HepG2 (cell line): ENCODE data around the gene MRPL43. TPM values are rescaled to one million over a fixed set of nuclear protein-coding genes. Genes with fewer than 3 reads are reported as not detected.

Experiments used
- ATAC-seq: fragments of 200-7000 bp; cut with Tn5 transposase; 3 replicates; pipeline ENCODE4 v1.9.1; 2020; ENCODE audit warnings: mild to moderate bottlenecking, moderate library complexity
- BruUV-seq: library from RNA; stranded (reverse); fragments of 400-500 nt; replicated peaks from 2 replicates; lab custom pipeline; 2021; lab: Mats Ljungman, UMichigan
- CTCF ChIA-PET: fragments of 300-600 bp; formaldehyde crosslinking; extraction: SDS; loops from one replicate; lab custom pipeline; 2021; ENCODE audit warnings: low total read pairs, inconsistent platforms, low intra/inter-chr PET ratio; lab: Yijun Ruan, JAX
- POLR2A ChIA-PET: fragments of 350-600 bp; sonication (Branson Sonifier 250); formaldehyde crosslinking; loops from one replicate; lab custom pipeline; 2020; ENCODE audit warnings: antibody characterized with exemption, inconsistent platforms; lab: Yijun Ruan, JAX
- DNase-seq: peaks from one replicate; pipeline ENCODE4 v3.0.0-alpha.2; 2015; ENCODE audit warnings: low spot score
- FAIRE-seq: peaks from 3 replicates; lab custom pipeline; 2011; peaks lifted over from hg19 to GRCh38; lab: Jason Lieb, UNC
- H2AFZ ChIP-seq: one replicate; pipeline ENCODE4 v1.6.1; 2011; ENCODE audit warnings: low read length, inconsistent platforms
- H3K27ac ChIP-seq: fragments of 300-600 bp; 3 replicates; pipeline ENCODE4 v1.8.0; 2011; ENCODE audit warnings: mixed run types, mild to moderate bottlenecking, mixed read lengths, low read length, inconsistent platforms; ENCODE audit not compliant: insufficient read depth; ENCODE audit errors: extremely low read length
- H3K27me3 ChIP-seq, 2 experiments: fragments of 200-600 bp in 1 of 2; 2 replicates in 1 of 2; 3 replicates in 1 of 2; pipeline versions ENCODE4 v1.6.0 to v1.8.0; 2011; ENCODE audit warnings: low read length in 2 of 2, mild to moderate bottlenecking in 2 of 2, moderate library complexity in 2 of 2, inconsistent platforms in 1 of 2; ENCODE audit not compliant: insufficient read depth in 2 of 2, control insufficient read depth in 1 of 2
- H3K36me3 ChIP-seq, 2 experiments: fragments of 200-600 bp in 1 of 2; replicated peaks in 1 of 2; 2 replicates in 1 of 2; 3 replicates in 1 of 2; pipeline versions ENCODE4 v1.5.1 to v1.8.0; 2011; ENCODE audit warnings: low read length in 2 of 2, inconsistent platforms in 1 of 2; ENCODE audit not compliant: insufficient read depth in 2 of 2, control insufficient read depth in 1 of 2
- H3K4me1 ChIP-seq: 2 replicates; pipeline ENCODE4 v1.5.1; 2012; ENCODE audit warnings: low read length, inconsistent platforms; ENCODE audit not compliant: insufficient read depth
- H3K4me2 ChIP-seq: 2 replicates; pipeline ENCODE4 v1.6.0; 2011; ENCODE audit warnings: low read depth, low read length, inconsistent platforms
- H3K4me3 ChIP-seq, 3 experiments: fragments of 200-600 bp in 1 of 3; sonication (generic), shearing (Covaris generic) in 1 of 3; replicated peaks in 1 of 3; 2 replicates each; pipeline ENCODE4 v1.5.1; 2011 to 2016; ENCODE audit warnings: low read length in 3 of 3, inconsistent platforms in 2 of 3, low read depth in 2 of 3, mild to moderate bottlenecking in 2 of 3, control low read depth in 1 of 3, mixed read lengths in 1 of 3; ENCODE audit not compliant: insufficient read depth in 1 of 3
- H3K79me2 ChIP-seq: one replicate; pipeline ENCODE4 v1.6.1; 2011; ENCODE audit warnings: low read length, inconsistent platforms; ENCODE audit not compliant: insufficient read depth
- H3K9ac ChIP-seq: 2 replicates; pipeline ENCODE4 v1.6.0; 2011; ENCODE audit warnings: mild to moderate bottlenecking, low read depth, low read length, inconsistent platforms; ENCODE audit not compliant: insufficient read depth
- H3K9me3 ChIP-seq: 2 replicates; pipeline ENCODE4 v1.5.1; 2012; ENCODE audit warnings: mild to moderate bottlenecking, low read length
- H4K20me1 ChIP-seq: 2 replicates; pipeline ENCODE4 v1.6.0; 2011; ENCODE audit warnings: inconsistent platforms, mild to moderate bottlenecking, low read length, moderate library complexity; ENCODE audit not compliant: insufficient read depth
- ELF4 ChIP-seq: sonication (generic); formaldehyde crosslinking; IDR thresholded peaks from 2 replicates; pipeline ENCODE4 v1.5.0; 2020; ENCODE audit warnings: missing genetic modification reagents, mild to moderate bottlenecking, moderate library complexity, borderline replicate concordance
- FOXJ3 ChIP-seq: sonication (generic); formaldehyde crosslinking; IDR thresholded peaks from 2 replicates; pipeline ENCODE4 v1.4.0; 2020; ENCODE audit warnings: missing genetic modification reagents, mild to moderate bottlenecking, borderline replicate concordance
- KAT8 ChIP-seq: IDR thresholded peaks from 2 replicates; pipeline ENCODE4 v1.6.1; 2016; ENCODE audit warnings: missing genetic modification reagents, missing compliant biosample characterization
- MEF2D ChIP-seq: sonication (generic); formaldehyde crosslinking; IDR thresholded peaks from 2 replicates; pipeline ENCODE4 v1.5.1; 2020; ENCODE audit warnings: mild to moderate bottlenecking, missing genetic modification reagents
- NR2F6 ChIP-seq, 2 experiments: IDR thresholded peaks; 2 replicates each; pipeline ENCODE4 v1.6.1; 2016; ENCODE audit warnings: antibody characterized with exemption in 1 of 2, mild to moderate bottlenecking in 1 of 2
- TAF1 ChIP-seq: sonication (generic); formaldehyde crosslinking; IDR thresholded peaks from 2 replicates; pipeline ENCODE4 v1.4.0; 2020; ENCODE audit warnings: missing genetic modification reagents
- THAP7 ChIP-seq: sonication (generic); formaldehyde crosslinking; IDR thresholded peaks from 2 replicates; pipeline ENCODE4 v1.8.1; 2023; ENCODE audit warnings: mild to moderate bottlenecking, missing genetic modification reagents
- ZNF34 ChIP-seq: sonication (generic); formaldehyde crosslinking; IDR thresholded peaks from 2 replicates; pipeline ENCODE4 v1.4.0; 2020; ENCODE audit warnings: mild to moderate bottlenecking, missing genetic modification reagents, borderline replicate concordance
- ZNF350 ChIP-seq: sonication (generic); formaldehyde crosslinking; IDR thresholded peaks from 2 replicates; pipeline ENCODE4 v1.4.0; 2020; ENCODE audit warnings: mild to moderate bottlenecking, low read depth, missing genetic modification reagents, borderline replicate concordance
- ZNF503 ChIP-seq: sonication (generic); formaldehyde crosslinking; IDR thresholded peaks from 2 replicates; pipeline ENCODE4 v1.4.0; 2020; ENCODE audit warnings: missing genetic modification reagents
- ZNF747 ChIP-seq: sonication (generic); formaldehyde crosslinking; IDR thresholded peaks from 2 replicates; pipeline ENCODE4 v1.8.1; 2023; ENCODE audit warnings: missing genetic modification reagents, mild to moderate bottlenecking, borderline replicate concordance
- WGBS: methylation state at CpG from one replicate; pipeline ENCODE4 v1.1.6; 2017; ENCODE audit warnings: low lambda C conversion rate; 5-methylcytosine and 5-hydroxymethylcytosine counted together
- in situ Hi-C: cut with HindIII; loops from 2 replicates; pipeline ENCODE4 v1.10.0; 2017; ENCODE audit warnings: low pct_unique_long_range_greater_than_20kb; ENCODE audit not compliant: extremely low pct_ligation_motif_present
- intact Hi-C: fragments of 100-400 bp; cut with micrococcal nuclease; formaldehyde crosslinking; loops from one replicate; pipeline ENCODE4 v1.10.0; 2022; ENCODE audit not compliant: unreplicated experiment
- polyA plus RNA-seq, 8 experiments: library from polyadenylated mRNA; depleted of rRNA in 3 of 8; stranded (reverse) in 7 of 8; unstranded in 1 of 8; fragments of >200 nt; fragmentation: Illumina TruSeq in 4 of 8; extraction: Trizol in 4 of 8; gene quantifications; 2 replicates each; pipeline versions ENCODE4 v1.2.1 to v1.2.3, GENCODE V29; 2011 to 2016; ENCODE audit warnings: low read depth in 4 of 8, missing spikeins in 1 of 8, mixed read lengths in 1 of 8; ENCODE audit not compliant: insufficient read depth in 1 of 8
- total RNA-seq, 5 experiments: library from RNA; depleted of rRNA; stranded (reverse); fragments of >200 nt; fragmentation: Illumina TruSeq; extraction: Trizol; gene quantifications; 2 replicates each; pipeline ENCODE4 v1.2.3, GENCODE V29; 2016; ENCODE audit warnings: low read depth in 1 of 5

The MRPL43 gene
- total and polyA plus RNA-seq, 2 of the 13 experiments (the other 11 are each of a cell fraction or from before 2014, with no cell fraction given): 71.0 to 73.7 TPM

- no peak for TF ChIP-seq MEF2D (CRISPR knock-in tag)
- TF ChIP-seq TAF1 (CRISPR knock-in tag): no peak
- TF ChIP-seq, all 625 proteins: peak for 53
These were observed 9.5 kb upstream of the MRPL43 start (continued) for GRCh38 chr10:100996678-100997359.

GRCh38 chr10:100995181-100995580 is 7.9 kb upstream of the MRPL43 start:
- H3K27me3 ChIP-seq: no peaks in the 10 kb centered on the region; a peak in 1 of 5 replicates
- WGBS: 89% methylated on average over 5 of the region's 6 CpGs
- ATAC-seq: no peak
- no peak overlapping the region for H3K9ac ChIP-seq
- POLR2A ChIA-PET: interaction anchor here (0.5 to 23.0 kb wide), 3 partner anchors 14 to 622 kb away, joined by 3 to 277 read pairs (median 124); partner anchors contain the start of gene SEMA4G
- no peak for TF ChIP-seq KAT8 (CRISPR knock-in tag)
- no peak for TF ChIP-seq ZNF350 (CRISPR knock-in tag)
- TF ChIP-seq FOXJ3: no peak
- no peak for TF ChIP-seq ELF4 (CRISPR knock-in tag)
- no peak for TF ChIP-seq NR2F6 (IDR thresholded peaks at IDR 0.05)
- TF ChIP-seq NR2F6 (CRISPR knock-in tag; IDR thresholded peaks at IDR 0.05): no peak
- TF ChIP-seq ZNF34 (CRISPR knock-in tag): no peak
- TF ChIP-seq ZNF747 (CRISPR knock-in tag): no peak
- TF ChIP-seq ZNF503: no peak
- no peak for TF ChIP-seq THAP7
- TF ChIP-seq, all 625 proteins: peak for 0
- intact Hi-C loops (no loop called here), in situ Hi-C loops (no loop called here)
- H3K4me2 ChIP-seq: no peak overlapping the region
- H3K4me3 ChIP-seq: no peak overlapping the region
- H3K36me3 ChIP-seq: peaks cover 16 to 22% of the 10 kb centered on the region in 2 experiments
- BruUV-seq: no TSS peak
- H2AFZ ChIP-seq: no peak overlapping the region
- no peak overlapping the region for H3K27ac ChIP-seq
- no peak for DNase-seq
- peaks cover 21% of the 10 kb centered on the region for H3K4me1 ChIP-seq
- FAIRE-seq: no peak
- no peaks in the 10 kb centered on the region for H4K20me1 ChIP-seq
- no peaks in the 10 kb centered on the region for H3K9me3 ChIP-seq
- CTCF ChIA-PET: interaction anchor here (8.5 kb wide), 1 partner anchor 17 kb away, joined by 240 read pairs; no protein-coding TSS in a partner anchor
- peaks cover 23% of the 10 kb centered on the region for H3K79me2 ChIP-seq
